Lower lobe of right lung (tissue), 2 donors: Measurements from ENCODE around the gene KLF13. TPM values are rescaled to one million over a fixed set of nuclear protein-coding genes. Genes with fewer than 3 reads are reported as not detected.

Experiments used
- ATAC-seq, 2 donors: fragments of 200-7000 bp; cut with Tn5 transposase; one replicate each; pipeline ENCODE4 v1.9.1; 2020 to 2022; ENCODE audit warnings: mild to moderate bottlenecking in 2 of 2, moderate library complexity in 2 of 2
- DNase-seq: peaks from one replicate; pipeline ENCODE4 v3.0.0-alpha.2; 2020
- H3K27ac ChIP-seq: fragments of 200-600 bp; one replicate; pipeline ENCODE4 v1.8.0; 2022
- H3K27me3 ChIP-seq: fragments of 200-600 bp; one replicate; pipeline ENCODE4 v1.8.0; 2022; ENCODE audit warnings: low read depth
- H3K36me3 ChIP-seq: fragments of 200-600 bp; one replicate; pipeline ENCODE4 v1.8.0; 2022; ENCODE audit warnings: mild to moderate bottlenecking
- H3K4me1 ChIP-seq: fragments of 200-600 bp; one replicate; pipeline ENCODE4 v1.8.0; 2022
- H3K4me3 ChIP-seq: fragments of 200-600 bp; one replicate; pipeline ENCODE4 v1.8.0; 2022; ENCODE audit warnings: mild to moderate bottlenecking
- H3K9me3 ChIP-seq: fragments of 200-600 bp; one replicate; pipeline ENCODE4 v1.8.0; 2022
- CTCF ChIP-seq: fragments of 200-600 bp; IDR thresholded peaks from one replicate; pipeline ENCODE4 v1.8.0; 2022; ENCODE audit warnings: antibody characterized with exemption, mild to moderate bottlenecking
- intact Hi-C: fragments of 100-400 bp; cut with DNase I; formaldehyde crosslinking; loops from one replicate; pipeline ENCODE4 v1.11.0; 2022
- total RNA-seq: library from RNA; stranded (reverse); fragmentation: NEBNext Ultra II Directional; extraction: Animal tissue kit (Norgen Biotek cat#: 25700); gene quantifications from one replicate; pipeline ENCODE4 v1.2.1, GENCODE V29; 2021
- donor health status: DM: no; HTN: yes; CAD: no; lungs with severe emphysema.

KLF13 gene
- total RNA-seq, 1 donor from 2014 or later = 178 TPM

DNA sequence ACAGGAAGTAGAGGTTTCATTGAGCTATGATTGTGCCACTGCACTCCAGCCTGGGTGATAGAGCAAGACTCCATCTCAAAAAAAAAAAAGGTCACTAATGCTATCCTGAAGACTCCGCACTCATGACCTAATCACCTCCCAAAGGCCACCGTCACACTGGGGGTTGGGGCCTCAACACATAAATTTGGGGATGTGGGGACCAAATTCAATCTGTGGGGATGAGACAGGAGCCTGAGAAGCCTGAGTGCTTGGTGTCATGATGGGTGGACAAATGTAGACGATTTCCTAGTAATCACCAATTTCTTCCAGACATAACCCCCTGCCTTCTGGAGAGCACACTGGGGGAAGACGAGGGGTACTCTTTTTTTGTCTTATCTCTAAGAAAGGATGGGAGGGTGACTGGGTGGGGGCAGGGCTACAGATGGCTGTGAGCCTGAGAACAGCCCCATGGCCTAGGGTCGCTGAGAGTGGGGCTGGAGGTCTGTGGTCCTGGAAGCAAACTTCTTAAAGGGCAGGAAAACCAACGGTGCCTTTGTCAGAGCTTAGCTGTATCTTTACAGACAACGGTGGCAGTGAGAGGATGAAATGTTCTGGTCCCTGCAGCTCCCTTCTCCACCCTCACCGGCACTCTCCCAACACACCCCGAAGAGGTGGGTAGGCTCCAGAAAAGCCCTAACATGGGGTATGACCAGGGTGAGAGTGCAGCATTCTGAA is 16.6 kb upstream of the KLF13 start:
- DNase-seq (no peak), ATAC-seq (no peak)
- H3K9me3 ChIP-seq = no peaks in the 10 kb centered on the region
- H3K4me3 ChIP-seq = no peak overlapping the region
- no peaks in the 10 kb centered on the region for H3K36me3 ChIP-seq
- no peaks in the 10 kb centered on the region for H3K27me3 ChIP-seq
- no peaks in the 10 kb centered on the region for H3K4me1 ChIP-seq
- H3K27ac ChIP-seq = no peak overlapping the region
- no peak for TF ChIP-seq CTCF
- intact Hi-C loops = no loop called here

DNA sequence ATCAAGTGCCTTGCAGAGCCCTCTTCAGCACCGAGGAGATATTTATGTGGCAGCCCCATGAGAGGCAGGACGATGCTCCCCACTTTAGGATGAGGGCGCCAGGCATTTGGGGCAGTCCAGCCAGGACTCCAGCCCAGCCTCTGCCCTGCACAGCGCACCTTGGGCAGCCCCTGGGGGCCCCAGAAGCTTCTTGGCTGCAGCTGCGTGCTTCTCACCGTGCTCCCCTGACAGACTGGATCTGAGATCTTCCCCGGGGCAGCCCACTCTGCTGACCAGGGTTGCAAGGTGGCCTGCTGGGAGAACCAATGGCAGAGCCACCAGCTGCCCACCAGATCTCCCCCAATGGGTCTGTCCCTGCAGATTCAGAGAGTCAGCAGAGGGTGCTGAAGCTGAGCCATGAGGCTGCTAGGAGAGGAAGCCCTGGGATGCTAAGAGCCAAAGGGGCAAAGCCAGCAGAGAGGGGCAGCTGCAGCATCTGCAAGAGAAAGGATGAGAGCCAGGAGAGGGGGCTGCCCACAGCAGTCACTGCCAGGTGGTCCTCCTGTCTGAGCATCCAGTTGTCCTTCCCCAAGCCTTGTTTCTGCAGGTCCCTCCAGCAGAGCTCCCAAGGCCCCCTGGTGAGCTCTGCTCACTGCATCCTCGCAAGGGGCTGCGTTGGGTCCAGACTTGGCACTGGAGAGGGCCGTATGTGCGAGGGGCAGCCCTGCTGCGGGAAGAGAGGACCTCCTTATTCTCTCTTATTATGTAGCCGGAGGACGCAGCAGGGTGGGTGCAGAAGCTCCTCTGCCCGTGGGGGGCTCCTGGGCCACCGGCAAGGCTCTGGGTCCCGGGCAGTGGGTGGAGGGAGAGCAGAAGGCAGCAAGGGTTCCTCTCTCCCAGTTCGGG is 14.7 kb upstream of the KLF13 start:
- intact Hi-C loops = no loop called here
- TF ChIP-seq CTCF = no peak
- H3K36me3 ChIP-seq = no peaks in the 10 kb centered on the region
- ATAC-seq = no peak
- H3K4me3 ChIP-seq = no peak overlapping the region
- H3K9me3 ChIP-seq = no peaks in the 10 kb centered on the region
- H3K4me1 ChIP-seq = no peaks in the 10 kb centered on the region
- DNase-seq = no peak
- H3K27ac ChIP-seq = no peak overlapping the region
- no peaks in the 10 kb centered on the region for H3K27me3 ChIP-seq

GRCh38 chr15:31313223-31313622 is 13.4 kb upstream of the KLF13 start:
- no peak for TF ChIP-seq CTCF
- H3K27me3 ChIP-seq = no peaks in the 10 kb centered on the region
- H3K36me3 ChIP-seq = no peaks in the 10 kb centered on the region
- no peaks in the 10 kb centered on the region for H3K4me1 ChIP-seq
- no peak overlapping the region for H3K27ac ChIP-seq
- H3K4me3 ChIP-seq = no peak overlapping the region
- no peaks in the 10 kb centered on the region for H3K9me3 ChIP-seq
- DNase-seq = no peak
- ATAC-seq = no peak
- intact Hi-C loops = no loop called here

GRCh38 chr15:31314380-31314779 is 12.3 kb upstream of the KLF13 start:
- Histone ChIP-seq H3K36me3 (no peaks in the 10 kb centered on the region), H3K27me3 (no peaks in the 10 kb centered on the region), H3K4me3 (no peak overlapping the region), H3K27ac (no peak overlapping the region), H3K4me1 (no peaks in the 10 kb centered on the region), H3K9me3 (no peaks in the 10 kb centered on the region)
- DNase-seq (no peak), ATAC-seq (no peak)
- TF ChIP-seq CTCF = no peak
- intact Hi-C loops = no loop called here

DNA sequence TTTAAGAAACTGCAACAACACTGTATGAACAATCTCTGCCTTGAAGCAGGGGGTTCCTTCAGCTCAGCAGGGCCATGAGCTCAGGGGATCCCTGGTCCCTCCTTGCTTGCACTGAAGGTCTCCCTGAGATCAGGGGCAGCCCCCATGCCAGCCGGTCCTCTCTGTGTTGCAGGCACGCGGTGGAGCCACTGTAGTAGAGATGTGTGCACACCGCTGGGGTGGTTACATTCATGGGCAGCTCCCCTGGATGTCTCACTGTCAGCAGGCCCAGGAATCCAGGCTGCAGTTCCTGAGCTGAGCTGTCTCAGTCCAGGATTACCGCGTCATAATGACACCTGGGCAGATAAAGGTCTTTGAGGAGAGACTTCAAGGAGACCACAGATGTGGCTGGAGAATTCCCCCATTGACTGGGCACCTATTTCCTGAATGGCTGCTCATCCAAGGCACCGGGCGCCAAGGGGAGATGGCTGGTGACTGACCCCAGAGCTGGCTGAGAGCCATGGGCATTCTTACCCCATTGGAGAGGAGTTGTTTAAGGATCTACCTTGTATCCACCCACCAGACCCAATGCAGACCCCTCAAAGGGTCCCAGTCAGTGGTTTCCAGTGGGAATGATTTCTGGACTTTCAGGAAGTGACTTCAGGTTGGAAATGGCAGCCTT is 10.4 kb upstream of the KLF13 start:
- no peak overlapping the region for H3K4me3 ChIP-seq
- DNase-seq (no peak), ATAC-seq (no peak)
- H3K36me3 ChIP-seq = no peaks in the 10 kb centered on the region
- H3K27ac ChIP-seq = no peak overlapping the region
- H3K9me3 ChIP-seq = no peaks in the 10 kb centered on the region
- no peaks in the 10 kb centered on the region for H3K27me3 ChIP-seq
- intact Hi-C loops = no loop called here
- no peak for TF ChIP-seq CTCF
- no peaks in the 10 kb centered on the region for H3K4me1 ChIP-seq
